T47D (cell line): ENCODE measurements around the gene CDKL4.

Experiments used
- DNase-seq, 2 experiments: peaks; one replicate each; pipeline versions ENCODE4 v3.0.0 to v3.0.0-alpha.2; 2011 to 2012; ENCODE audit warnings: low read depth in 1 of 2, low spot score in 1 of 2
- JUND ChIP-seq: IDR thresholded peaks from 2 replicates; pipeline ENCODE4 v1.6.1; 2012; ENCODE audit warnings: low read depth
- in situ Hi-C: cut with HindIII; loops from 2 replicates; pipeline ENCODE4 v1.10.0; 2016; ENCODE audit warnings: low sequenced_read_pairs, low pct_unique_long_range_greater_than_20kb

The CDKL4 gene

GRCh38 chr2:39243469-39244123 lies at the start of gene CDKL4:
CDKL4 (minus strand) TSS chr2:39243970.
- no peak for DNase-seq
- no peak for TF ChIP-seq JUND
- in situ Hi-C loops, result no loop called here

- DNase-seq, result no peak
- in situ Hi-C loops, result no loop called here
- no peak for TF ChIP-seq JUND
Observed at GRCh38 chr2:39290433-39290832, 46.7 kb upstream of the CDKL4 start.

GRCh38 chr2:39289609-39290008 lies 45.8 kb upstream of the CDKL4 start:
- DNase-seq, result no peak
- in situ Hi-C loops, result no loop called here
- no peak for TF ChIP-seq JUND

- no peak for DNase-seq
- TF ChIP-seq JUND, result no peak
- in situ Hi-C loops, result no loop called here
Observed at GRCh38 chr2:39283561-39283960, 39.8 kb upstream of the CDKL4 start.

GRCh38 chr2:39281391-39281790 lies 37.6 kb upstream of the CDKL4 start:
- TF ChIP-seq JUND, result no peak
- no peak for DNase-seq

DNA sequence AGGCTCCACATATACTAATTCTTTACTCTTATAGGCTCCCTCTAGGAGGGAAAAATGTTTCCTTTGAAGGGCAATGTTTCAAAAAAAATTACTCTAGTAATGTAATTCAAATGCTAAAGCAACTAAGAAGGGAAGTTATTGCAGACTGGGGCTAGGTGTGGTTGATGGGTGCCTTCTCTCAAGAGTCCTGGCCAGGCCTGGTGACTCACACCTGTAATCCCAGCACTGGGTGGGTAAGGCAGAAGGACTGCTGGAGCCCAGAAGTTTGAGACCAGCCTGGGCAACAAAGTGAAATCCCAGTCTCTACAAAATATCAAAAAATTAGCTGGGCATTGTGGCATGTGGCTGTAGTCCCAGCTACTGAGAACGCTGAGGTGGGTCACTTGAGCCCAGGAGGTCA lies 31.2 kb upstream of the CDKL4 start:
- DNase-seq, result no peak
- TF ChIP-seq JUND, result no peak
- in situ Hi-C loops, result no loop called here

More at GRCh38 chr2:39281391-39281790, 37.6 kb upstream of the CDKL4 start:
- in situ Hi-C loops, result no loop called here

DNA sequence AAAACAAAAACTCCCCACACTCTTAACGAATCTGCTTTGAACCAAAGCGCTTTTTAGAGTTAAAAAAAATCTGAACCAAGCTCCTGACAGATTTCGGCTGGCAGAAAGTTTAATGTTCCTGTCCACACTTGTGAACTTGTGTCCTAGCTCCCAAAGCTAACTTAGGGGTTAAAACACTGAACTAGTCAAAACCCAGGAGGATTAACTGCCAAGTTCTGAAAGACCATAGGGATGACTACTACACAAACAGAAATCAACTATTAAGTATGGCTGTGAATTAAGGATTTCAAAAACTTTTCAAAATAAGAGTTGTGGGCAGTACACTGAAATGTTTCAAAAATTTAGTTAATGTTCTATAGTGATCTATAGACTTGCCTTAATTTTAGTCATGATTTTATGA lies 26.2 kb upstream of the CDKL4 start:
- no peak for DNase-seq
- no peak for TF ChIP-seq JUND
- in situ Hi-C loops, result no loop called here

DNA sequence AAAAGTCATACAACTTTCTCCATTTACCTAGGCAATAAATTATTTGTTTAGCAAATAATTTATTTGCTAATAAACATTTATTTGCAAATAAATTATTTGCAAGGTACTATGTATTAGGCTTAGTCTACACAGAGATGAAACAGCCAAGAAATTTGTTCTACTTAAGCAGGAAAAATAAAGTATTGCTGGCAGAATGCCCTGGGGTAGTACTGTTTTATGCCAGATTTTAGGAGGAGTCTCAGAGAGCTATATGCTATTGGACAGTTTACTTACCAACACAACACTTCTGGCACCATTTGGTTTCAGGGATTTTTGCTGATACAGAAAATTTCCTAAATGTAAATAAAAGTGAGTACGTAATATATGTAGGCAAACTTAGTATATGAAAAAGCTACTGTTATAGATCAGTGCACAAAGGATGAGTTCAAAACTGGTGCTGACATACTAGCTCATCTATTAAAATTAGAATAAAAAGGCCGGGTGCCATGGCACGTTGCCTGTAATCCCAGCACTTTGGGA lies 23.2 kb upstream of the CDKL4 start:
- no peak for TF ChIP-seq JUND
- DNase-seq, result no peak
- in situ Hi-C loops, result no loop called here

GRCh38 chr2:39266139-39266805 lies 22.5 kb upstream of the CDKL4 start:
- in situ Hi-C loops, result no loop called here
- no peak for DNase-seq
- no peak for TF ChIP-seq JUND

GRCh38 chr2:39265315-39265714 lies 21.5 kb upstream of the CDKL4 start:
- TF ChIP-seq JUND, result no peak
- DNase-seq, result no peak
- in situ Hi-C loops, result no loop called here

- in situ Hi-C loops, result no loop called here
- no peak for DNase-seq
- TF ChIP-seq JUND, result no peak
Observed at GRCh38 chr2:39264733-39265132, 21.0 kb upstream of the CDKL4 start.

DNA sequence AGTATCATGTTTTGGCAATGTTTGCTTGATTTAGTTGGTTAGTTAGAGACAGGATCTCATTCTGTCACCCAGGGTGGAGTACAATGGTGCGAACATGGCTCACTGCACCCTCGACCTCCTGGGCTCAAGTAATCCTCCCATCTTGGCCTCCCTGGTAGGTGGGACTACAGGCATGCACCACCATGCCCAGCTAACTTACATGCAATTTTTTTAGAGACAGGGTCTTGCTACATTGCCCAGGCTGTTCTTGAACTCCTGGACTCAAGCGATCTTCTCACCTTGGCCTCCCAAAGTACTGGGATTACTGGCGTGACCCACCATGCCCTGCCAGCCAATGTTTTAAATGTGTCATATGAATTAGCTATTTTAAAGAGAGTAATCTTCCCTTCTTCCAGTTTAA lies 16.3 kb upstream of the CDKL4 start:
- in situ Hi-C loops, result no loop called here
- no peak for TF ChIP-seq JUND
- DNase-seq, result no peak

DNA sequence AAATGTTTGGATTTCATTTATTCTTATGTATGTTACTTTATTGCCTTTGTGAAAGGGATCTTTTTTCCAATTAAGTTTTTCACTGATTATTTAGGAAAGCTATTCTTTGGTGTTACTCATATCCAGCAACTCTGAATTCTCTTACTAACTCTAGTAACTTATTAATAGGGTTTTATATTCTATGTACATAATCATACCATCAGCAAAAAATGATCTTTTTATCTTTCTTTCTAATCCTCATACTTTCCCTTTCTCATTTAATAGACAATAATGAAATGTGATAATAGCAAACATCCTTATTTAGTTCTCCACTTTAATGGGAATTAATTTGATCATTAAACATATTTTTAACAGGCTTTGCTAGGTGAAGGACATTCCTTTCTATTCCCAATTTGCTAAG lies 12.3 kb upstream of the CDKL4 start:
- no peak for TF ChIP-seq JUND
- no peak for DNase-seq
- in situ Hi-C loops, result no loop called here
